Breast epithelium (tissue), 4 donors: ENCODE measurements around the gene CCDC167. TPM values are rescaled to one million over a fixed set of nuclear protein-coding genes. Genes with fewer than 3 reads are reported as not detected.

Experiments
- DNase-seq, 2 donors: peaks; one replicate each; pipeline ENCODE4 v3.0.0-alpha.2; 2019; ENCODE audit warnings: low spot score in 2 of 2
- H3K27ac ChIP-seq, 2 donors: fragments of 200-600 bp; sonication (generic) in 1 of 2; one replicate each; pipeline ENCODE4 v1.5.1; 2016 to 2019; ENCODE audit warnings: mild to moderate bottlenecking in 1 of 2
- H3K27me3 ChIP-seq, 2 donors: fragments of 200-600 bp; sonication (generic) in 1 of 2; one replicate each; pipeline versions ENCODE4 v1.5.1 to v1.6.0; 2017 to 2019; ENCODE audit warnings: control low read depth in 1 of 2, mild to moderate bottlenecking in 1 of 2
- H3K36me3 ChIP-seq: fragments of 200-600 bp; one replicate; pipeline ENCODE4 v1.5.1; 2019
- H3K4me1 ChIP-seq, 2 donors: fragments of 200-600 bp; sonication (generic); one replicate each; pipeline ENCODE4 v1.5.1; 2016 to 2019; ENCODE audit warnings: control low read depth in 1 of 2
- H3K4me3 ChIP-seq, 3 donors: fragments of 200-600 bp; sonication (generic); 1 replicate in 2 of 3; 2 replicates in 1 of 3; pipeline ENCODE4 v1.5.1; 2016 to 2019; ENCODE audit warnings: mild to moderate bottlenecking in 3 of 3, moderate library complexity in 2 of 3
- H3K9me3 ChIP-seq, 2 donors: fragments of 200-600 bp; sonication (generic) in 1 of 2; one replicate each; pipeline ENCODE4 v1.5.1; 2016 to 2019; ENCODE audit warnings: control low read depth in 1 of 2
- CTCF ChIP-seq, 3 donors: fragments of 450-650 bp; IDR thresholded peaks; one replicate each; pipeline ENCODE4 v1.5.1; 2016 to 2017; ENCODE audit warnings: antibody characterized with exemption in 3 of 3, mild to moderate bottlenecking in 3 of 3, moderate library complexity in 3 of 3
- POLR2A ChIP-seq: fragments of 450-650 bp; IDR thresholded peaks from one replicate; pipeline ENCODE4 v1.6.1; 2016; ENCODE audit warnings: antibody characterized with exemption, mild to moderate bottlenecking, moderate library complexity
- POLR2AphosphoS5 ChIP-seq, 3 donors: sonication (generic); formaldehyde crosslinking; IDR thresholded peaks; one replicate each; pipeline ENCODE4 v1.6.1; 2017; ENCODE audit warnings: antibody characterized with exemption in 3 of 3
- intact Hi-C: fragments of 100-400 bp; cut with DNase I; formaldehyde crosslinking; loops from one replicate; pipeline ENCODE4 v1.15.1; 2023; ENCODE audit warnings: low total_unique reads
- total RNA-seq, 3 donors: library from RNA; depleted of rRNA; stranded (reverse); fragments of >200 nt; gene quantifications; one replicate each; pipeline ENCODE4 v1.1.0, GENCODE V29; 2016

CCDC167 gene
- total RNA-seq, 3 donors from 2014 or later: 14.1 to 39.3 (median 14.8) TPM

GRCh38 chr6:37535759-37536490 lies 36.2 kb upstream of the CCDC167 start:
- Histone ChIP-seq H3K27ac (no peak overlapping the region), H3K4me3 (peak overlapping the region in 2 of 3 donors; percentile 27 to 55), H3K36me3 (no peaks in the 10 kb centered on the region), H3K4me1 (peaks cover 0 to 6% of the 10 kb centered on the region in 2 donors), H3K9me3 (no peaks in the 10 kb centered on the region), H3K27me3 (peaks cover 2 to 45% of the 10 kb centered on the region in 2 donors)
- no peak for DNase-seq
- no peak for TF ChIP-seq POLR2AphosphoS5 (IDR thresholded peaks at IDR 0.05)
- no peak for TF ChIP-seq CTCF (IDR thresholded peaks at IDR 0.05)
- TF ChIP-seq POLR2A: no peak
- intact Hi-C loops: no loop called here

- Histone ChIP-seq H3K4me1 (peaks cover 0 to 6% of the 10 kb centered on the region in 2 donors), H3K9me3 (no peaks in the 10 kb centered on the region), H3K27ac (no peak overlapping the region), H3K36me3 (no peaks in the 10 kb centered on the region), H3K4me3 (peak overlapping the region in 2 of 3 donors; percentile 27 to 55), H3K27me3 (peaks cover 2 to 48% of the 10 kb centered on the region in 2 donors)
- TF ChIP-seq POLR2A (no peak), CTCF (IDR thresholded peaks at IDR 0.05) (no peak), POLR2AphosphoS5 (IDR thresholded peaks at IDR 0.05) (no peak)
- DNase-seq: no peak
- intact Hi-C loops: no loop called here
Measured at GRCh38 chr6:37535428-37535758, 35.7 kb upstream of the CCDC167 start.

- intact Hi-C loops: no loop called here
- TF ChIP-seq POLR2AphosphoS5 (IDR thresholded peaks at IDR 0.05) (no peak), POLR2A (no peak), CTCF (IDR thresholded peaks at IDR 0.05) (no peak)
- no peak overlapping the region for H3K27ac ChIP-seq
- H3K4me1 ChIP-seq: peaks cover 0 to 6% of the 10 kb centered on the region in 2 donors
- no peaks in the 10 kb centered on the region for H3K9me3 ChIP-seq
- no peaks in the 10 kb centered on the region for H3K36me3 ChIP-seq
- no peak overlapping the region for H3K4me3 ChIP-seq
- no peak for DNase-seq
- peaks cover 2 to 48% of the 10 kb centered on the region in 2 donors for H3K27me3 ChIP-seq
Measured at GRCh38 chr6:37534893-37535292, 35.2 kb upstream of the CCDC167 start.

GRCh38 chr6:37532122-37532521 lies 32.4 kb upstream of the CCDC167 start:
- TF ChIP-seq CTCF (IDR thresholded peaks at IDR 0.05) (no peak), POLR2A (no peak), POLR2AphosphoS5 (IDR thresholded peaks at IDR 0.05) (no peak)
- Histone ChIP-seq H3K9me3 (no peaks in the 10 kb centered on the region), H3K36me3 (no peaks in the 10 kb centered on the region), H3K4me3 (no peak overlapping the region), H3K27ac (no peak overlapping the region), H3K4me1 (peaks cover 0 to 6% of the 10 kb centered on the region in 2 donors), H3K27me3 (peaks cover 2 to 57% of the 10 kb centered on the region in 2 donors)
- intact Hi-C loops: no loop called here
- no peak for DNase-seq

- Histone ChIP-seq H3K4me1 (peaks cover 0 to 6% of the 10 kb centered on the region in 2 donors), H3K9me3 (no peaks in the 10 kb centered on the region), H3K27me3 (peaks cover 2 to 58% of the 10 kb centered on the region in 2 donors), H3K36me3 (no peaks in the 10 kb centered on the region), H3K4me3 (no peak overlapping the region), H3K27ac (no peak overlapping the region)
- TF ChIP-seq CTCF (IDR thresholded peaks at IDR 0.05) (no peak), POLR2AphosphoS5 (IDR thresholded peaks at IDR 0.05) (no peak), POLR2A (no peak)
- intact Hi-C loops: no loop called here
- DNase-seq: no peak
Measured at GRCh38 chr6:37531437-37532036, 31.8 kb upstream of the CCDC167 start.
